HFF-Myc (cell line): ENCODE data around the gene AGT.

ENCODE experiments used
- DNase-seq: peaks from one replicate; pipeline ENCODE4 v3.0.0-alpha.2; 2011; ENCODE audit warnings: low read depth; ENCODE audit errors: extremely low read depth
- H3K4me3 ChIP-seq: replicated peaks from 2 replicates; pipeline ENCODE4 v1.5.1; 2011; ENCODE audit warnings: low read depth, mild to moderate bottlenecking, control low read depth, low read length
- CTCF ChIP-seq: IDR thresholded peaks from 2 replicates; pipeline ENCODE4 v1.5.1; 2012; ENCODE audit warnings: mild to moderate bottlenecking, low read depth, low read length, control low read depth; ENCODE audit errors: missing control alignments

Gene AGT

DNA sequence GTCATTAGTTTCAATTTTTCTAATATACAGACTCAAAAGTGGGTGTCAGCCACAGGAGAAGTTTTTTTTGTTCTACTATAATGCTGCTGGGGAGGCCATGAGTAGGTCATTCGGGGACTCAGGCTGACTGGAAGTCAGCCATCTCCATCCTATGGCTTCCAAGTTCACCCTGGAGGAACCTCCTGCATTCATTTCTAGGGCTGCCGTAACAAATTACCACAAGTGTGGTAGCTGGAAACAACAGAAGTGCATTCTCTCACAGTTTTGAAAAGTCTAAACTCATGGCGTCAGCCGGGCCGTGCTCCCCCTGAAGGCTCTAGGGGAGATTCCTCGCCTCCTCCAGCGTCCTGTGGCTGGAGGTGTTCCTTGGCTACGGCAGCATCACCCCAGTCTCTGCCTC, 17.7 kb downstream of the AGT start:
- H3K4me3 ChIP-seq: no peak overlapping the region
- DNase-seq: no peak
- no peak for TF ChIP-seq CTCF

DNA sequence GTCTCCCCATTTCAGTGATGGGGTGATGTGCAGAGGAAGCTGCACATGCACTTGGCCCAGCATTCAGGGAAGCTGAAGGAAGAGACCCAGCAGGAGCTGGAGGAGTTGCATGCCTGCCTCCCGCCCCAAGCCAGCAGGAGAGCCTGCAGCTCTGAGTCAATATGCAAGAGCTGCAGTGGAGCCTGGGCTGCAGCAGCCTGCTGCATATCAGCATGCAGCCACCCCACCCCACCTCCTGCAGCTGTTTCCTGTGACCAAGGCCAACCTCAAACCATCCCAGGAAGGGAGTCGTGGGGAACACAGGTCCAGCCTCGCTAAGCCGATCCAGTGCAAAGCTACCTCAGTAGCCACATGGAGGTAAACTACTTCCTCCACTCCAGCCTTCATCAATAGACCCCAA, 18.9 kb downstream of the AGT start:
- H3K4me3 ChIP-seq: no peak overlapping the region
- no peak for DNase-seq
- TF ChIP-seq CTCF: no peak

DNA sequence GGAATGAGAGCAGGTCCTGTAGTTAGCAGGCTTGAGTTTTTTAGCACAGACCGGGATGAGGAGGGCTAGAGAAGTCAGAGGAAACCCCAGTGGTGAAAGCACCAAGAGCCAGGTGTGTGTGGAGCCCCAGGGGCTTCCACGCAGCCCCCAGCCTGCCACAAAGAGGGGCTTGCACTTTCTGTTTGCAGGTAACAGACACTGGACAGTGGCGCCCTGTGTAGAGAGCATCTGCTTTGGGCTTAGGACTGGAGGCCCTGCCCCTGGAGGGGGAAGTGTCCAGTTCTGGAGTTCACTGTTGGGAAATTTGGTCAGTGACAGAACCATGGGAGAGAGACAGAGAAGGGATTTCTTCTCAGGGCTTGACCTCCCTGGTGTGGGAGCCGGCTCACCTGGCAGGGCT, 19.5 kb downstream of the AGT start:
- DNase-seq: no peak
- no peak for TF ChIP-seq CTCF
- H3K4me3 ChIP-seq: no peak overlapping the region

GRCh38 chr1:230693777-230694176, 20.1 kb downstream of the AGT start:
- no peak overlapping the region for H3K4me3 ChIP-seq
- DNase-seq: no peak
- no peak for TF ChIP-seq CTCF

- no peak for DNase-seq
- no peak overlapping the region for H3K4me3 ChIP-seq
- TF ChIP-seq CTCF: no peak
These were observed 20.7 kb downstream of the AGT start for GRCh38 chr1:230693221-230693620.

DNA sequence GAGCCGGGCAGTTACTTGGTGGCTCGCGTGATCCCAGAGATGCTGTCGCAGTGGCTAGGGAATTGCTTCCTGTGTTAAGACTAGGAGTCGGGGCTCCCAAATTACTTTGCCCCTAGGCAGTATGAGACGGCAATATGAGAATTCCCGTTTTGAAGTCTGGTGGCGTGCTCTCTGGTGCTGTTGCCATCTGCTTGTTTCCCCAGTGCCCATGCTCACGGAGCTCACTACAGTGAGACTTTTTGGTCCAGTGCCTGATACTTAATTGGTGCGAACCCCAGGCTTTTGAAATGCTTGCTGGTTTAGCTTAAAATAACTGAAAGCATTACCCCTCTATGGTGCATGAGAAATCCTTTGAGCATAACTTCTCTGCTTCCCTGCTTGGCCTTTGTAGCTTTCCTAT, 22.3 kb downstream of the AGT start:
- no peak overlapping the region for H3K4me3 ChIP-seq
- no peak for DNase-seq
- no peak for TF ChIP-seq CTCF

DNA sequence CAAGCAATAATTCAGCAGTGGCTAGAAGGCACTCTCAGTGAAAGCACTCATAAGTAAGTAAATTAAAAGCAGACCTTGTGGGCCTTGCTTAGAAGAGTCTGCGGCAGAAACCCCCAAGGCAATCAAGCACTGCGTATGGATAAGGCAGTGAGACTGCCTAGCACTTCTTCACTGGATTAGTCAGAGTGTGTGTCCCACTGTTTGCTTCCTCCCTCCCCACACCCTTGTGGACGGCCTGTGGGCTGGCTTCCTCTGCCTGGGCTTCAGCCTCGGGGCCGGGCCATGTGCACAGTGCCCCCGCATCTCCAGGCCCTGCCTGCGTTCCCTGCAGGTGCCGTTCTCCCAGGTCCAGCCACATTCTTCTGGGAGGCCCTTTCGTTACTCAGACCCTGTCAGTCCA, 23.8 kb downstream of the AGT start:
- DNase-seq: no peak
- no peak overlapping the region for H3K4me3 ChIP-seq
- no peak for TF ChIP-seq CTCF
